SK-N-SH treated with all-trans-retinoic acid at 6 μM for 48 hours (cell line): ENCODE results near the gene DBF4.

ENCODE experiments used
- BACH2 ChIP-seq: fragments of 250-450 bp; sonication (Bioruptor Pico); IDR thresholded peaks from 2 replicates; pipeline ENCODE4 v1.9.0; 2021; ENCODE audit warnings: mild to moderate bottlenecking, borderline replicate concordance
- CSDC2 ChIP-seq: fragments of 250-450 bp; sonication (Bioruptor Pico); IDR thresholded peaks from 2 replicates; pipeline ENCODE4 v1.5.0; 2020; ENCODE audit warnings: mild to moderate bottlenecking, moderate library complexity
- ISL1 ChIP-seq: fragments of 250-450 bp; sonication (Bioruptor Pico); IDR thresholded peaks from 2 replicates; pipeline ENCODE4 v2.1.2; 2022; ENCODE audit warnings: mild to moderate bottlenecking, moderate library complexity
- PPARA ChIP-seq: fragments of 250-450 bp; sonication (Bioruptor Pico); IDR thresholded peaks from 2 replicates; pipeline ENCODE4 v1.5.0; 2020; ENCODE audit warnings: mild to moderate bottlenecking, borderline replicate concordance
- RARB ChIP-seq: fragments of 250-450 bp; sonication (Bioruptor Pico); IDR thresholded peaks from 2 replicates; pipeline ENCODE4 v1.8.0; 2021; ENCODE audit warnings: mild to moderate bottlenecking, moderate library complexity
- ZC3H10 ChIP-seq: fragments of 250-450 bp; sonication (Bioruptor Pico); IDR thresholded peaks from 2 replicates; pipeline ENCODE4 v1.5.1; 2021; ENCODE audit warnings: mild to moderate bottlenecking, moderate library complexity
- ZFP30 ChIP-seq: fragments of 450-650 bp; formaldehyde crosslinking; IDR thresholded peaks from 2 replicates; pipeline ENCODE4 v1.5.0; 2022; ENCODE audit warnings: mild to moderate bottlenecking, moderate library complexity
- ZNF70 ChIP-seq: fragments of 450-650 bp; formaldehyde crosslinking; IDR thresholded peaks from 2 replicates; pipeline ENCODE4 v1.5.0; 2020; ENCODE audit warnings: mild to moderate bottlenecking, moderate library complexity
- TF ChIP-seq, protein P1 (sequence below): fragments of 250-450 bp; sonication (Bioruptor Pico); IDR thresholded peaks from 2 replicates; pipeline ENCODE4 v1.8.0; 2020; ENCODE audit warnings: mild to moderate bottlenecking, moderate library complexity, borderline replicate concordance
- TF ChIP-seq, protein P2 (sequence below): fragments of 250-450 bp; sonication (Bioruptor Pico); IDR thresholded peaks from 2 replicates; pipeline ENCODE4 v1.5.1; 2020; ENCODE audit warnings: low read depth, mild to moderate bottlenecking, moderate library complexity

DNA sequence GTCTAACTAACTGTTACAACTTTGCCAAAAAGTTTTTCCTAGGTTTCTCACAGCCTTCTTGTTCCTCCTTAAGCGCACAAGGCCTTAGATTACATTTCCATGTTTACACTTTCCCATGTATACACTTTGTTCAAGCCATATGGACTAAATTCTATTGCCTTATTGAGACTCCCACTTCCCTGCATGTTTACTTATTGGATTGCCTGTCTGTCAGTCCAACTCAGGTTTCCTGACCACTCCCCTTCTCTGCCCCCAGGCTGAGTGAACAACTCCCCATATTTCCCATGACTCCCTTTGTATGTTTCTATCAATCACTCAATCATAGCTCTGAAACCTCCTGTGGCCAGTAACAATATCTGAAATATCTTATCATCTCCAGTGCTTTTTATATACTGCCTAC, 43.2 kb upstream of the DBF4 start:
- no peak for TF ChIP-seq BACH2
- TF ChIP-seq, protein P1, sequence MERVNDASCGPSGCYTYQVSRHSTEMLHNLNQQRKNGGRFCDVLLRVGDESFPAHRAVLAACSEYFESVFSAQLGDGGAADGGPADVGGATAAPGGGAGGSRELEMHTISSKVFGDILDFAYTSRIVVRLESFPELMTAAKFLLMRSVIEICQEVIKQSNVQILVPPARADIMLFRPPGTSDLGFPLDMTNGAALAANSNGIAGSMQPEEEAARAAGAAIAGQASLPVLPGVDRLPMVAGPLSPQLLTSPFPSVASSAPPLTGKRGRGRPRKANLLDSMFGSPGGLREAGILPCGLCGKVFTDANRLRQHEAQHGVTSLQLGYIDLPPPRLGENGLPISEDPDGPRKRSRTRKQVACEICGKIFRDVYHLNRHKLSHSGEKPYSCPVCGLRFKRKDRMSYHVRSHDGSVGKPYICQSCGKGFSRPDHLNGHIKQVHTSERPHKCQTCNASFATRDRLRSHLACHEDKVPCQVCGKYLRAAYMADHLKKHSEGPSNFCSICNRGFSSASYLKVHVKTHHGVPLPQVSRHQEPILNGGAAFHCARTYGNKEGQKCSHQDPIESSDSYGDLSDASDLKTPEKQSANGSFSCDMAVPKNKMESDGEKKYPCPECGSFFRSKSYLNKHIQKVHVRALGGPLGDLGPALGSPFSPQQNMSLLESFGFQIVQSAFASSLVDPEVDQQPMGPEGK (CRISPR knock-in tag): no peak
- no peak for TF ChIP-seq ZNF70 (CRISPR knock-in tag)
- TF ChIP-seq ZC3H10 (CRISPR knock-in tag): no peak
- TF ChIP-seq ISL1 (CRISPR knock-in tag): no peak
- TF ChIP-seq ZFP30 (CRISPR knock-in tag): no peak
- TF ChIP-seq, protein P2, sequence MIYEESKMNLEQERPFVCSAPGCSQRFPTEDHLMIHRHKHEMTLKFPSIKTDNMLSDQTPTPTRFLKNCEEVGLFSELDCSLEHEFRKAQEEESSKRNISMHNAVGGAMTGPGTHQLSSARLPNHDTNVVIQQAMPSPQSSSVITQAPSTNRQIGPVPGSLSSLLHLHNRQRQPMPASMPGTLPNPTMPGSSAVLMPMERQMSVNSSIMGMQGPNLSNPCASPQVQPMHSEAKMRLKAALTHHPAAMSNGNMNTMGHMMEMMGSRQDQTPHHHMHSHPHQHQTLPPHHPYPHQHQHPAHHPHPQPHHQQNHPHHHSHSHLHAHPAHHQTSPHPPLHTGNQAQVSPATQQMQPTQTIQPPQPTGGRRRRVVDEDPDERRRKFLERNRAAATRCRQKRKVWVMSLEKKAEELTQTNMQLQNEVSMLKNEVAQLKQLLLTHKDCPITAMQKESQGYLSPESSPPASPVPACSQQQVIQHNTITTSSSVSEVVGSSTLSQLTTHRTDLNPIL (CRISPR knock-in tag): no peak
- TF ChIP-seq PPARA (CRISPR knock-in tag): no peak
- no peak for TF ChIP-seq RARB (CRISPR knock-in tag)
- TF ChIP-seq CSDC2: no peak
